BE2C (cell line): Measurements from ENCODE around the gene FZD7.

Experiments
- DNase-seq: peaks from one replicate; pipeline ENCODE4 v3.0.0-alpha.2; 2020
- H3K27me3 ChIP-seq: fragments of 250-450 bp; sonication (Bioruptor Pico); 2 replicates; pipeline ENCODE4 v1.5.1; 2020; ENCODE audit warnings: mild to moderate bottlenecking
- H3K36me3 ChIP-seq: fragments of 250-450 bp; sonication (Bioruptor Pico); 2 replicates; pipeline ENCODE4 v1.5.1; 2020; ENCODE audit warnings: mild to moderate bottlenecking
- H3K4me1 ChIP-seq: fragments of 250-450 bp; sonication (Bioruptor Pico); 2 replicates; pipeline ENCODE4 v1.5.1; 2020
- H3K4me3 ChIP-seq: 2 replicates; pipeline ENCODE4 v1.5.1; 2011; ENCODE audit warnings: low read depth, low read length
- H3K9me3 ChIP-seq: fragments of 250-450 bp; sonication (Bioruptor Pico); 2 replicates; pipeline ENCODE4 v1.5.1; 2020
- CTCF ChIP-seq: IDR thresholded peaks from 2 replicates; pipeline ENCODE4 v1.5.1; 2012; ENCODE audit warnings: mild to moderate bottlenecking, low read depth, low read length

The FZD7 gene

GRCh38 chr2:201999279-201999678 is 34.4 kb upstream of the FZD7 start:
- no peaks in the 10 kb centered on the region for H3K27me3 ChIP-seq
- no peak for TF ChIP-seq CTCF

GRCh38 chr2:202001826-202002225 is 31.8 kb upstream of the FZD7 start:
- H3K27me3 ChIP-seq = no peaks in the 10 kb centered on the region
- TF ChIP-seq CTCF = no peak
- no peak overlapping the region for H3K4me3 ChIP-seq
- H3K4me1 ChIP-seq = peaks cover 12% of the 10 kb centered on the region
- H3K36me3 ChIP-seq = no peaks in the 10 kb centered on the region
- no peaks in the 10 kb centered on the region for H3K9me3 ChIP-seq
- no peak for DNase-seq

More at GRCh38 chr2:201999279-201999678, 34.4 kb upstream of the FZD7 start:
- no peak overlapping the region for H3K4me3 ChIP-seq
- peaks cover 21% of the 10 kb centered on the region for H3K4me1 ChIP-seq
- no peaks in the 10 kb centered on the region for H3K36me3 ChIP-seq
- no peaks in the 10 kb centered on the region for H3K9me3 ChIP-seq
- DNase-seq = no peak

- H3K36me3 ChIP-seq = no peaks in the 10 kb centered on the region
- H3K4me3 ChIP-seq = no peak overlapping the region
- no peak; the same call in 1 of the 2 replicates for TF ChIP-seq CTCF
- H3K9me3 ChIP-seq = no peaks in the 10 kb centered on the region
- no peaks in the 10 kb centered on the region for H3K27me3 ChIP-seq
- no peak for DNase-seq
- peaks cover 8% of the 10 kb centered on the region for H3K4me1 ChIP-seq
Observed at GRCh38 chr2:202002381-202002780, 31.3 kb upstream of the FZD7 start.

GRCh38 chr2:202005272-202005887 is 28.3 kb upstream of the FZD7 start:
- Histone ChIP-seq H3K9me3 (no peaks in the 10 kb centered on the region), H3K4me3 (no peak overlapping the region), H3K27me3 (no peaks in the 10 kb centered on the region), H3K4me1 (peaks cover 25% of the 10 kb centered on the region), H3K36me3 (no peaks in the 10 kb centered on the region)
- DNase-seq = no peak
- TF ChIP-seq CTCF = no peak

- Histone ChIP-seq H3K4me3 (no peak overlapping the region), H3K4me1 (peaks cover 25% of the 10 kb centered on the region), H3K9me3 (no peaks in the 10 kb centered on the region), H3K36me3 (no peaks in the 10 kb centered on the region), H3K27me3 (no peaks in the 10 kb centered on the region)
- TF ChIP-seq CTCF = no peak
- DNase-seq = no peak
Observed at GRCh38 chr2:202006301-202006700, 27.4 kb upstream of the FZD7 start.

GRCh38 chr2:202007015-202007982 is 26.4 kb upstream of the FZD7 start:
- no peak for DNase-seq
- Histone ChIP-seq H3K4me1 (peaks cover 25% of the 10 kb centered on the region), H3K9me3 (no peaks in the 10 kb centered on the region), H3K27me3 (no peaks in the 10 kb centered on the region), H3K36me3 (no peaks in the 10 kb centered on the region), H3K4me3 (no peak overlapping the region)
- TF ChIP-seq CTCF = no peak; the same call in 1 of the 2 replicates
